ENCODE results near the gene IL1RAP. TPM values are rescaled to one million over a fixed set of nuclear protein-coding genes. Genes with fewer than 3 reads are reported as not detected.
"Not testable (repeated sequence)": the region's sequence is repeated elsewhere in the genome, so short reads cannot be mapped to it uniquely, and the experiment has no call there.

Gene IL1RAP, protein sequence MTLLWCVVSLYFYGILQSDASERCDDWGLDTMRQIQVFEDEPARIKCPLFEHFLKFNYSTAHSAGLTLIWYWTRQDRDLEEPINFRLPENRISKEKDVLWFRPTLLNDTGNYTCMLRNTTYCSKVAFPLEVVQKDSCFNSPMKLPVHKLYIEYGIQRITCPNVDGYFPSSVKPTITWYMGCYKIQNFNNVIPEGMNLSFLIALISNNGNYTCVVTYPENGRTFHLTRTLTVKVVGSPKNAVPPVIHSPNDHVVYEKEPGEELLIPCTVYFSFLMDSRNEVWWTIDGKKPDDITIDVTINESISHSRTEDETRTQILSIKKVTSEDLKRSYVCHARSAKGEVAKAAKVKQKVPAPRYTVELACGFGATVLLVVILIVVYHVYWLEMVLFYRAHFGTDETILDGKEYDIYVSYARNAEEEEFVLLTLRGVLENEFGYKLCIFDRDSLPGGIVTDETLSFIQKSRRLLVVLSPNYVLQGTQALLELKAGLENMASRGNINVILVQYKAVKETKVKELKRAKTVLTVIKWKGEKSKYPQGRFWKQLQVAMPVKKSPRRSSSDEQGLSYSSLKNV
- total RNA-seq, result 10 to 100 TPM in 1 of 2 experiments, 1 to 10 TPM in 1; 8.4 to 11.5 TPM

GRCh38 chr3:190513409-190514370, at the start of gene IL1RAP:
Gene IL1RAP (plus strand): TSS chr3:190514085. CDS start chr3:190564290, 50,205 bp downstream.
- DNase-seq, result peak; percentile 90
- H3K27ac Mint-ChIP-seq, result peak within 1 kb of the TSS; percentile 84
- peak within 1 kb of the TSS; percentile 76 for H3K4me3 Mint-ChIP-seq
- CTCF ChIA-PET, result interaction anchor here (0.9 to 2.2 kb wide), 11 partner anchors 8 to 552 kb away, joined by 3 to 7 read pairs (median 3); no protein-coding TSS in a partner anchor
- H3K9me3 Mint-ChIP-seq (ENCODE audit: low read depth), result peaks cover 2% of the 10 kb centered on the region
- peaks cover 8% of the 10 kb centered on the region for H3K27me3 Mint-ChIP-seq
- peaks cover 28% of the 10 kb centered on the region for H3K4me1 Mint-ChIP-seq
- ATAC-seq, result peak; percentile 97
- H3K36me3 Mint-ChIP-seq, result peaks cover 17% of the 10 kb centered on the region

DNA sequence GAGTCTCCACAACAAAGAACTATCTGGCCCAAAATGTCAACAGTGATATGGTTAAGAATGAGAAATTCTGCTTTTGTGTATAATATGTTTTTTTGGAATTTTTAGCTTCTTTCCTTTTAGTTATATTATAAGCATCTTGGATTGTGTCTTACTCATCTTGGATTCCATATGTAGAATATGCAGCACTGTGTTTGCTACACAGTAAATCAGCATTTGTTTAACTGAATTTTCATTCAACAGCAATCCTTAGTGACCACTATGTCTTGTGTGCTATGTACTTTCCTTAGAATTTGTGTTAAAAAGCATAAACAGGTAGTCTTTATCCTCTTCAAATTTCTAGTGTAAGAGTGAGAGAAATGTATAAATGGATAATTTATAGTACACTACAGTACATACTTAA, 46.0 kb upstream of the IL1RAP start:
- Mint-ChIP-seq H3K36me3 (no peaks in the 10 kb centered on the region), H3K27me3 (peaks cover 14% of the 10 kb centered on the region), H3K4me1 (no peaks in the 10 kb centered on the region), H3K27ac (no peak overlapping the region), H3K9me3 (ENCODE audit: low read depth) (no peaks in the 10 kb centered on the region), H3K4me3 (no peak overlapping the region)
- CTCF ChIA-PET, result no interaction called here
- DNase-seq (no peak), ATAC-seq (no peak)

DNA sequence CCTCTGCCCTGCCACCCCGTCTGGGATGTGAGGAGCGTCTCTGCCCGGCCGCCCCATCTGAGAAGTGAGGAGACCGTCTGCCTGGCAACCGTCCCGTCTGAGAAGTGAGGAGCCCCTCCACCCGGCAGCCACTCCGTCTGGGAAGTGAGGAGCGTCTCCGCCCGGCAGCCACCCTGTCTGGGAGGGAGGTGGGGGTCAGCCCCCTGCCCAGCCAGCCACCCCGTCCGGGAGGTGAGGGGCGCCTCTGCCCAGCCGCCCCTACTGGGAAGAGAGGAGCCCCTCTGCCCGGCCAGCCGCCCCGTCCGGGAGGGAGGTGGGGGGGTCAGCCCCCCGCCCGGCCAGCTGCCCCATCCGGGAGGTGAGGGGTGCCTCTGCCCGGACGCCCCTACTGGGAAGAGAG, 40.6 kb upstream of the IL1RAP start:
- H3K36me3 Mint-ChIP-seq; H3K27me3 Mint-ChIP-seq; H3K4me3 Mint-ChIP-seq; H3K27ac Mint-ChIP-seq; DNase-seq; CTCF ChIA-PET; H3K9me3 Mint-ChIP-seq (ENCODE audit: low read depth); ATAC-seq; H3K4me1 Mint-ChIP-seq: not testable (repeated sequence)

GRCh38 chr3:190481779-190482178, 32.1 kb upstream of the IL1RAP start:
- Mint-ChIP-seq H3K4me1 (no peaks in the 10 kb centered on the region), H3K9me3 (ENCODE audit: low read depth) (no peaks in the 10 kb centered on the region)
- ATAC-seq, result no peak

DNA sequence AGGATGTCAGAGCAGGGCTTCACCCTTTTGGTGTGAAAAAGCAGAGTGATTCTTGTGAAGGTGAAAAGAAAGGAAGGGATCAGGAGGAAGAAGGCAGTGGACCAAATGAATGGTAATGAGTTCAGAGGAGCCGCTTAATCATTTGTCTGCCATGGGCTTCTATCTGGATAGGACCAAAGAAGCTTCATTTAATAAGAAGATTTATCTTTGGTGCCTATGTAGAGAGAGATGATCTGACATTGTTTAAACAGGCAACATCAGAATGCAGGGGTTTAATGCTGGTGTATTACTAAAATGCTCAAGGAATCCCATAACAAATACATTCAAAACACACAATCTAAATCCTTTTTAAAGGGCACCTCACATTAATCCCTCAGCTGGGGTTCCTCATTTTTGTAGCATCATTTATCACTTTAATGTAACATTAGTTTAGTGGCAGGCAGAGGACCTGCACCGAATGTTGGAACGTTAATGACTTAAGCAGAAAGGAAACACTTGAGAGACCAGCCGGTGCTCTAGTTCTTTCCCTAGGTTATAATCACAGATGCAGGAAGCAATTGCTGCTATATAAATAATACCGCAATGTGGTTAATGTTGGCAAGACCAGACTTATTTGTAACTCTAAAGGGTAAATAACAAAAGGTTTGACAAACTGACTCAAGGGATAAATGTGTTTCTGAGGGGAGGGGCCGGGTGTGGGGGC, 27.9 kb upstream of the IL1RAP start:
- Mint-ChIP-seq H3K9me3 (ENCODE audit: low read depth) (no peaks in the 10 kb centered on the region), H3K4me3 (no peak overlapping the region), H3K36me3 (no peaks in the 10 kb centered on the region), H3K4me1 (no peaks in the 10 kb centered on the region), H3K27ac (no peak overlapping the region), H3K27me3 (peaks cover 55% of the 10 kb centered on the region)
- CTCF ChIA-PET, result no interaction called here
- DNase-seq (no peak), ATAC-seq (no peak)

More at GRCh38 chr3:190481779-190482178, 32.1 kb upstream of the IL1RAP start:
- Mint-ChIP-seq H3K27ac (no peak overlapping the region), H3K27me3 (peaks cover 24% of the 10 kb centered on the region), H3K4me3 (no peak overlapping the region), H3K36me3 (no peaks in the 10 kb centered on the region)
- no peak for DNase-seq
- CTCF ChIA-PET, result no interaction called here

- Mint-ChIP-seq H3K9me3 (ENCODE audit: low read depth) (no peaks in the 10 kb centered on the region), H3K27me3 (peaks cover 60% of the 10 kb centered on the region), H3K27ac (no peak overlapping the region), H3K36me3 (no peaks in the 10 kb centered on the region), H3K4me3 (no peak overlapping the region), H3K4me1 (peaks cover 4% of the 10 kb centered on the region)
- ATAC-seq (no peak), DNase-seq (no peak)
- CTCF ChIA-PET, result no interaction called here
Observed at GRCh38 chr3:190486533-190486864, 27.4 kb upstream of the IL1RAP start.

DNA sequence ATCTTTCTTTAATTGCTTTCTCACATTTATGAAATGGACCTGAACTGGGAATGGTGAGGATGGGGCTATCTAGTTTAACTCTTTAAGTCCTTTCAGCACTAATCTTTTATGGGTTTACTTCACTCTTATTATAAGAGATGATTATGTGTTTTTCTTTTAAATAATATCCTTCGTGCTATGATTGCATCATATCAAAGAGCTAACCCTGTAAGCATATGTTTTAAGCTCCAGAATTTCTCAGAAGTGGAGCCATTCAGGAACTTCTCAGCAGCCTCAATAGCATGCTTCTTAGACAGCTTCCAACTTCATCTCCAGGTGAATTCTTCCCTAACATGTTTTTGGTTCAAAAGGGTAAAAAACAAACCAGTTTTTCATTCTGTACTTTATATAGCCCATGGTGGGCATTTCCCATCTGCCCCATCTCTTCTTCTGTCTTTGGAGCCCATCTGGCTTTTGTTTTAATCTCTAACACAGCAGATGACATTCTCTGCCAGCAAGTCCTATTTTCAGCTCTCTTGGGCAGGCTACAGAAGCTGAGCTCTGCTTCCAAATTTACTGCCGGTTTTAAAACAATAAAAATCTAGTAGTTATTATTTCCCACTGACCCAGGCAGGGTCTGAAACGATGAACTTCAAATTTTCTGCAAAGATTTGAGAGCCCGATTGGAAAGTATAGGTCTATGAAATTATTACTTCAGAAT, 26.8 kb upstream of the IL1RAP start:
- peaks cover 62% of the 10 kb centered on the region for H3K27me3 Mint-ChIP-seq
- peaks cover 9% of the 10 kb centered on the region for H3K4me1 Mint-ChIP-seq
- ATAC-seq, result no peak
- no peaks in the 10 kb centered on the region for H3K36me3 Mint-ChIP-seq
- no peak overlapping the region for H3K4me3 Mint-ChIP-seq
- no peak overlapping the region for H3K27ac Mint-ChIP-seq
- CTCF ChIA-PET, result interaction anchor here (0.6 kb wide), 1 partner anchor 20 kb away, joined by 3 read pairs; no protein-coding TSS in a partner anchor
- H3K9me3 Mint-ChIP-seq (ENCODE audit: low read depth), result no peaks in the 10 kb centered on the region
- no peak for DNase-seq

DNA sequence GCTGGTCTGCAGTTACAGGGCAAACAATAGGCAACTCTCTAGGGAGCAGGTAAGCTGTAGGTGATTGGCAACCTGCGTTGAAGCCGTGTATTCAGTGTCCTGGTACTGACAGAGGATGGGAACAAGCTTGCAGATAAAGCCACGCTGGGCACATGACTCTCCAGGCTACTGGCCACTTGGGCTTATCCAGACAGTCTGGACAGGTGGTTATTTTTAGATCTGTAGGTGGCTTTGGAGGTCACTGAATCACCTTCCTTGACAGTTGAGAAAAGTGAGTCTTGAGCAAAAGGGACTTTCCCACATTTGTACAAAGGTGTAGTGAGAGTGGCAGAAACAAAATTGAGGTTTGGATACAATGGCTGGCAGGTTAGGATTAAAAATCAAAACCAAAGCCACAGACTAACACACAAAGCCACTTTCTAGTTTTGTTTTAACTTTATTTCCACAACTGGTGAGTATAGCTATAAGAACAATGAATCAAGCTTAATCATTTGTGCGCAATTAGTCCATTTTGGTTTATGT, 22.3 kb upstream of the IL1RAP start:
- Mint-ChIP-seq H3K9me3 (ENCODE audit: low read depth) (no peaks in the 10 kb centered on the region), H3K27me3 (peaks cover 74% of the 10 kb centered on the region), H3K27ac (no peak overlapping the region), H3K4me1 (peaks cover 14% of the 10 kb centered on the region), H3K36me3 (no peaks in the 10 kb centered on the region), H3K4me3 (no peak overlapping the region)
- DNase-seq, result no peak
- ATAC-seq, result peak; percentile 23
- CTCF ChIA-PET, result no interaction called here

- Mint-ChIP-seq H3K4me1 (peaks cover 14% of the 10 kb centered on the region), H3K36me3 (no peaks in the 10 kb centered on the region), H3K9me3 (ENCODE audit: low read depth) (no peaks in the 10 kb centered on the region), H3K27ac (no peak overlapping the region), H3K4me3 (no peak overlapping the region), H3K27me3 (peaks cover 78% of the 10 kb centered on the region)
- ATAC-seq, result no peak
- DNase-seq, result no peak
- CTCF ChIA-PET, result no interaction called here
Observed at GRCh38 chr3:190492129-190492528, 21.8 kb upstream of the IL1RAP start.

DNA sequence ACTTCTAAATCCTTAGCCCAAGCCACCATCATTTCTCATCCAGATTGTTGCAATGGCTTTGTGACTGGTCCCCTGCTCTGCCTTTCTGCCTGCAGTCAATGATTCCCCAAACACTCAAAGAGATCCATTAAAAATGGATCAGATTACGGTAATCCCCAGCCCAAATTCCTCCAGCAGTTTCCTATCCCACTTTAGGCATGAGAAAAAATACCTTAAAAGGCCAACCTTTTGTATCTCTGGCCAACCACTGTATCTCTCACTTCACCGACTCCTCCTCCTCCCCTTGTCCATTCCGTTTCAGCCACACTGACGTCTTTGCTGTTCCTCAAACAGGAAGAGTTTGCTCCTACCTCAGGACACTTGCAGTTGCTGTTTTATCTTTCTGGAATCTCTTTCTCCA, 20.9 kb upstream of the IL1RAP start:
- CTCF ChIA-PET, result no interaction called here

DNA sequence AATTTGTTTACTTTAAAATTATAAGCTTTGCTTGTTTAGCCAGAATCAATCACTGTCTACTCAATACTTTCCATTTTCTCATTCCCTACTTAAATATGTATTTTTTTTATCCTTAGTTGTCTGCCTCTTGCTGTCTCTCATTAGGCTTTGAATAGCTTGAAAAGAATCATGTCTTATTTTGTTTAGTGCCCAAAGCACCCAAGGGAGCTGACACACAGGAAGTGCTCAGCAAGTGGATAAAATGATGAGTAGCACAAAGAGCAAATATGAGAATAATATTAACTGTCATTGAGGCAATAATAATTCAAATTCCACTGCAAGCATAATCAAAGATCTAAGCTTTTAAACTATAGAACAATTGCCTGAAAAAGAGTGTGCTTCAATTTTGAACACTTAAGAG, 19.0 kb upstream of the IL1RAP start:
- Mint-ChIP-seq H3K27ac (no peak overlapping the region), H3K27me3 (peaks cover 74% of the 10 kb centered on the region), H3K36me3 (no peaks in the 10 kb centered on the region), H3K4me1 (peaks cover 14% of the 10 kb centered on the region), H3K4me3 (no peak overlapping the region), H3K9me3 (ENCODE audit: low read depth) (no peaks in the 10 kb centered on the region)
- CTCF ChIA-PET, result no interaction called here
- DNase-seq (no peak), ATAC-seq (no peak)

More for the DNA sequence above, 20.9 kb upstream of the IL1RAP start:
- DNase-seq (no peak), ATAC-seq (no peak)
- no peaks in the 10 kb centered on the region for H3K36me3 Mint-ChIP-seq
- H3K27me3 Mint-ChIP-seq, result peaks cover 77% of the 10 kb centered on the region
- H3K4me1 Mint-ChIP-seq, result peaks cover 14% of the 10 kb centered on the region
- H3K4me3 Mint-ChIP-seq, result no peak overlapping the region
- H3K9me3 Mint-ChIP-seq (ENCODE audit: low read depth), result no peaks in the 10 kb centered on the region
- no peak overlapping the region for H3K27ac Mint-ChIP-seq

DNA sequence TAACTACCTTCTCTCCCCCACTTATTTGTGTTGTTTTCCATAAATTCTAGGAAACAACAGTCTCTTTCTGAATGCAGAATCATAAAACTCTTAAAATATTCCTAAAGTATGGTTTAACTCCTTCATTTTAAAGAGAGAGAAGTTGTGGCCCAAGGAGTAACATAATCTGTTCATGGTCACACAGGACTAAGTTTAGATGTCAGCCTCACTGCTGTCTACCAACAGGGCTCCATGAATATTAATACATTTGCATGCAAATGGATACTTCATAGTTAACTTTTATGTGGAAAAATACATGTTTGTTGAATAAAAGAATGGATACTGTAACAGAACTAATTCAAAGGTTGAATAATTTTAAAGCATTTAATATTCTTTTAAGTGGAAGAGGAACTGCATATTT, 18.5 kb upstream of the IL1RAP start:
- Mint-ChIP-seq H3K36me3 (no peaks in the 10 kb centered on the region), H3K4me1 (peaks cover 14% of the 10 kb centered on the region), H3K27ac (no peak overlapping the region), H3K4me3 (no peak overlapping the region), H3K27me3 (peaks cover 72% of the 10 kb centered on the region), H3K9me3 (ENCODE audit: low read depth) (no peaks in the 10 kb centered on the region)
- CTCF ChIA-PET, result no interaction called here
- ATAC-seq, result no peak
- DNase-seq, result no peak

All from activated CD8-positive, alpha-beta memory T cell treated with anti-CD3 and anti-CD28 coated beads, Interleukin-2, amount 10 ng/mL, durations not matched to agents 7 days and 5 days (primary cell).